Fibroblast of the aortic adventitia (primary cell): ENCODE results near the gene NLRC5. TPM values are rescaled to one million over a fixed set of nuclear protein-coding genes. Genes with fewer than 3 reads are reported as not detected.
A peak's percentile ranks its signal among the peaks of the same experiment; 100 is the strongest.

Experiments
- DNase-seq: peaks from one replicate; pipeline ENCODE4 v3.0.0-alpha.2; 2010; ENCODE audit warnings: low read depth
- H3K4me3 ChIP-seq: 2 replicates; pipeline ENCODE4 v1.5.1; 2011; ENCODE audit warnings: low read depth, mild to moderate bottlenecking, control low read depth, low read length, moderate library complexity
- total RNA-seq: library from RNA; depleted of rRNA; stranded (reverse); fragments of >200 nt; gene quantifications from 2 replicates; pipeline ENCODE4 v1.2.3, GENCODE V29; 2012; ENCODE audit warnings: low replicate concordance
- TF ChIP-seq, protein P1 (sequence below): IDR thresholded peaks from 2 replicates; pipeline ENCODE4 v1.5.1; 2011; ENCODE audit warnings: mild to moderate bottlenecking, low read length, control low read depth, inconsistent platforms; ENCODE audit not compliant: insufficient read depth

The NLRC5 gene
- total RNA-seq, 1 donor, result 31.0 TPM

DNA sequence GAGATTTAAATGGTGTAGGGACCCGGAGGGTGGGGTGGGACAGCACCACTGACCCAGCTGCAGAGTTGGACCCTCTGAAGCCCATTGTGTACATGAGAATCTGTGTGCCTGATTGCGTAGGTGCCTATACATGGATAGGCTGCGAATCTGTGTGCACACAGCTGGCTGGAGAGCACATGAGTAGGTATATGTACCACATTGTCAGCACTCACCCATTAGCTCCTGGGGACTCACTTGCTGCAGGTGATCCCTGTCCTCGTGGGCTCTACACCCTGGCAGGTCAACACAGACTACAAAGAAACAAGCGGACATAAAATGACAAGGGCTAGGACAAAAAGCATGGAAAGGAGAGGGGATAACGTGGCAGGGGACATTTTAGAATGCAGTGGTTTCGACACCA is 38.9 kb upstream of the NLRC5 start:
- DNase-seq, result no peak
- no peak overlapping the region for H3K4me3 ChIP-seq
- TF ChIP-seq, protein P1, sequence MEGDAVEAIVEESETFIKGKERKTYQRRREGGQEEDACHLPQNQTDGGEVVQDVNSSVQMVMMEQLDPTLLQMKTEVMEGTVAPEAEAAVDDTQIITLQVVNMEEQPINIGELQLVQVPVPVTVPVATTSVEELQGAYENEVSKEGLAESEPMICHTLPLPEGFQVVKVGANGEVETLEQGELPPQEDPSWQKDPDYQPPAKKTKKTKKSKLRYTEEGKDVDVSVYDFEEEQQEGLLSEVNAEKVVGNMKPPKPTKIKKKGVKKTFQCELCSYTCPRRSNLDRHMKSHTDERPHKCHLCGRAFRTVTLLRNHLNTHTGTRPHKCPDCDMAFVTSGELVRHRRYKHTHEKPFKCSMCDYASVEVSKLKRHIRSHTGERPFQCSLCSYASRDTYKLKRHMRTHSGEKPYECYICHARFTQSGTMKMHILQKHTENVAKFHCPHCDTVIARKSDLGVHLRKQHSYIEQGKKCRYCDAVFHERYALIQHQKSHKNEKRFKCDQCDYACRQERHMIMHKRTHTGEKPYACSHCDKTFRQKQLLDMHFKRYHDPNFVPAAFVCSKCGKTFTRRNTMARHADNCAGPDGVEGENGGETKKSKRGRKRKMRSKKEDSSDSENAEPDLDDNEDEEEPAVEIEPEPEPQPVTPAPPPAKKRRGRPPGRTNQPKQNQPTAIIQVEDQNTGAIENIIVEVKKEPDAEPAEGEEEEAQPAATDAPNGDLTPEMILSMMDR, result no peak

DNA sequence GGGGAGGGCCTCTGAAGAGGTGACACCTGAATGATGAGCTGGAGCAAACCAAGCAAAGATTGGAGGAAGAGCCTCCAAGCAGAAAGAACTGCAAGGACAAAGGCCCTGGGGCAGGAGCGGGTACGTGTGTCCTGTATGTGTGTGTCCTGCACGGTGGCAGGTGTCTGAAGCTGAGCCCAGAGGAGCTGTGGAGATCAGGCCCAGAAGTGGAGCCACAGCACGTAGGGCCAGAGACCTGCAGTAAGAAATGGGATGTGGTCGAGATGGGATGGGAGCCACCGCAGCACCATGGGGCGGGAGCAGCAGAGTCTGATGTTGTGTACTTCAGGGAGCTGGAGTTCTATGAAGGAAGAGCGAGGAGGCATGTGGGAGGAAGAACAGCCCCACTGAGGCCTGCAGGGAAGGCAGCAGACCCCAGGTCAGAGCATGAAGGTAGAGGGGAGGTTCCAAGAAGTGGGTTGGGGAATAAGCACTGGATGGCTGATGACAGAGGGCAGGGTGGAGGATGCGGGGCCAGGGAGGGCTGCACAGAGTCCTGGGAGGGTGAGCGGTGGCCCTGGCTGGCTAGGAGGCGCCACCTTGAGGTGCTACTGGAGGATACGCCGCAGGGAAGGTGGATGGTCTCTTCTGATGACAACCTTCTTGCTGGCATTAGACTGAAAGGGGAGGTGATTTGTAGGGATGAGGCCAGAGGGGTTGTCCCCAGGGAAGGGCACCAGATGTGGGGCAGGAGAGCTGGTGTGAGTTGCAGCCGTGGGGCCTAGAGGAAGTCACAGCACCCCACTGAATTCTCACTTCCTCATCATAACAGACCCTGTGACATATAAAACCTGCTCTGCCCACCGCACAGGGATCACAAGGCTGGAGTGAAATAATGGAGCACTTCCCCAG is 38.2 kb upstream of the NLRC5 start:
- H3K4me3 ChIP-seq, result no peak overlapping the region

DNA sequence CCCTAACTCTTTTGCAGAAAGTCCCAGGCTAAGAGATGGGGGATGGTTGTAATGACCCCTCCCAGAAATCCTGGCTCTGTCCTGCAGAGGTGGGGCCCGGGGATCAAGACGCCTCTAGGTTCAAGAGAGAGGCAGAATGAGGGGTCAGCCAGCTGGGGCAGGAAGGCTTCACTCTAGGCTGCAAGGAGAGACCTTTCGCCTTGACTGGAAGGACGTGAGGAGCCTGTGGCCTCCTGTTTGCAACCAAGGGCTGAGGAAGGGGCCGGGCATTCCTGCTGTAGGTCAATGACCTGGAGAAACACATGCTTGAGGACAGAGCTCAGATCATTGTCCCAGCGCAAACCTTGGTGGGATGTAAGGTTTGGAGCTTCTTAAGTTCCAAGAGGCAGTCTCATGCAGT is 36.4 kb upstream of the NLRC5 start:
- TF ChIP-seq, protein P1, result no peak
- DNase-seq, result no peak
- no peak overlapping the region for H3K4me3 ChIP-seq

More for the DNA sequence above, 38.2 kb upstream of the NLRC5 start:
- TF ChIP-seq, protein P1, result peak; percentile 75
- peak; percentile 57 for DNase-seq

DNA sequence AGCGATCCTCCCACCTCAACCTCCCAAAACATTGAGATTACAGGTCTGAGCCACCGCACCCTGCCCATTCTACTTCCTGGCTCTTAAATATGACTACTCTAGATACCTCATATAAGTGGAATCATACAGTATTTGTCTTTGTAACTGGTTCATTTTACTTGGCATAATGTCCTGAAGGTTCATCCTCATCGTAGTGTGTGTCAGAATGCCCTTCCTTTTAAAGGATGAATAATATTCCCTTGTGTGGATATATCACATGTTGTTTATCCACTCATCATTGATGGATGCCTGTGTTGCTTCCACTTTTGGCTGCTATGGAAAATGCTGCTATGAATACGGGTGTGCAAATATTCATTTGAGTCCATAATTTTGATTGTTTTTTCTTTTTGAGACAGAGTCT is 33.3 kb upstream of the NLRC5 start:
- TF ChIP-seq, protein P1, result no peak
- DNase-seq, result no peak
- H3K4me3 ChIP-seq, result no peak overlapping the region

DNA sequence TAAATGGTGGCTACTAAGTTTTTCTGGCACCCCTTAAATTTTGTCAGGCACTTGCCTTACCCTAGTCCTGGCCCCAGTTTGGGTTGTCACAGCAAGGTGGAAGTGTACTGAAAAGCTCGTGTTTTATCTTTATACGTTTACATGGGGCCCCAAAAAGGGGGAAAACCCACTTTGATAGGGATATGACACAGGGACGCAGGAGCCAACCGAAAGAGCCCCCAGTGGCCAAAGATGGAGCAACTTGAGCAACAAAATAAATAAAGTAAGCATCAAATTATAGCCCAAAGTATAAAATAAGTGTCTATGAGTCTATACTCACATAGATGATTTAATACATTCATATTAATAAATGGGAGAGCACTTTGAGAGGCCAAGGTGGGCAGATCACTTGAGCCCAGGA is 32.6 kb upstream of the NLRC5 start:
- TF ChIP-seq, protein P1, result peak; percentile 28
- DNase-seq, result no peak
- H3K4me3 ChIP-seq, result no peak overlapping the region

DNA sequence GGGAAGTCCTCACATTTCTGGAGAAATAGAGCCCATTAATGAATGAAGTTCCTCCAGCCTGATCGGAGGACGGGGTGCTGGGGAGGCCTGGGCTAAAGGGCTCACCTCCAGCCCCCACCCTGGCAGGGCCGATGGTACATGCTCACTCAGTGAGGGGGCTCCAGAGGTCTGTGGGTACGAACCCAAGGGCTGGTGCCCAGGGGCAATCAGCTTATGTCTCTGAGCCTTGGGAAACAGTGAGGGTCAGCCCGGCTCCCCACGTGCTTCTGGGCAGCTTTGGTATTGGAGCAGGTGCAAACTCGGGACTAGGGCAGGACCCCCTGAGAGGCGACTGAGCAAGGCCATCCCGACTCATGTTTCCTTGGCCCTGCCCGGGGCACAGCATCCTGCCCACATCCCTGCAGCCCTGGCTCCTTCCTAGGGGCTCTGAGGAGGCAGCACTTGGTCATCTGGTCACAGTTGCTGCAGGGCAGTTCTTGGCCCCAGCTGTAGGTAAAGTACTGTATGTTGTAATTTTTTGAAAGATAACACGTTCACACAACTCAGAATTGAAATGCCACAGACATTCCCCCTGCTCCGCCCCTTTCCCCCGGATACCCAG is 28.6 kb upstream of the NLRC5 start:
- TF ChIP-seq, protein P1, result no peak
- no peak overlapping the region for H3K4me3 ChIP-seq
- DNase-seq, result peak; percentile 77
